DLD1 (cell line): ENCODE data around the gene RASA2.
"Not testable (repeated sequence)": the region's sequence is repeated elsewhere in the genome, so short reads cannot be mapped to it uniquely, and the experiment has no call there.

Experiments used
- in situ Hi-C: cut with HindIII; loops from 2 replicates; pipeline ENCODE4 v1.10.0; 2017; ENCODE audit warnings: low sequenced_read_pairs

RASA2 gene

GRCh38 chr3:141529717-141530414 is 43.0 kb downstream of the RASA2 start:
- in situ Hi-C loops, result no loop called here

- in situ Hi-C loops, result no loop called here
Observed at GRCh38 chr3:141530415-141530768, 43.6 kb downstream of the RASA2 start.

- in situ Hi-C loops, result no loop called here
Observed at GRCh38 chr3:141532609-141533008, 45.8 kb downstream of the RASA2 start.

- in situ Hi-C loops, result not testable (repeated sequence)
Observed at GRCh38 chr3:141536017-141536416, 49.2 kb downstream of the RASA2 start.

GRCh38 chr3:141537856-141538255 is 51.0 kb downstream of the RASA2 start:
- in situ Hi-C loops, result no loop called here

GRCh38 chr3:141538568-141539240 is 51.9 kb downstream of the RASA2 start:
- in situ Hi-C loops, result no loop called here

- in situ Hi-C loops, result no loop called here
Observed at GRCh38 chr3:141539431-141540187, 52.8 kb downstream of the RASA2 start.

GRCh38 chr3:141540531-141540930 is 53.7 kb downstream of the RASA2 start:
- in situ Hi-C loops, result no loop called here

- in situ Hi-C loops, result no loop called here
Observed at GRCh38 chr3:141542202-141542969, 55.6 kb downstream of the RASA2 start.

GRCh38 chr3:141542989-141543388 is 56.2 kb downstream of the RASA2 start:
- in situ Hi-C loops, result no loop called here

GRCh38 chr3:141544697-141545096 is 57.9 kb downstream of the RASA2 start:
- in situ Hi-C loops, result no loop called here

GRCh38 chr3:141546081-141546480 is 59.3 kb downstream of the RASA2 start:
- in situ Hi-C loops, result no loop called here

GRCh38 chr3:141546586-141546985 is 59.8 kb downstream of the RASA2 start:
- in situ Hi-C loops, result no loop called here

- in situ Hi-C loops, result no loop called here
Observed at GRCh38 chr3:141547791-141548190, 61.0 kb downstream of the RASA2 start.

- in situ Hi-C loops, result no loop called here
Observed at GRCh38 chr3:141550926-141551665, 64.3 kb downstream of the RASA2 start.

- in situ Hi-C loops, result no loop called here
Observed at GRCh38 chr3:141552440-141552991, 65.7 kb downstream of the RASA2 start.

- in situ Hi-C loops, result no loop called here
Observed at GRCh38 chr3:141553055-141553454, 66.2 kb downstream of the RASA2 start.

GRCh38 chr3:141556034-141556433 is 69.2 kb downstream of the RASA2 start:
- in situ Hi-C loops, result no loop called here

GRCh38 chr3:141557961-141558706 is 71.3 kb downstream of the RASA2 start:
- in situ Hi-C loops, result no loop called here
